ENCODE results near the gene CFAP69.

CFAP69 gene

DNA sequence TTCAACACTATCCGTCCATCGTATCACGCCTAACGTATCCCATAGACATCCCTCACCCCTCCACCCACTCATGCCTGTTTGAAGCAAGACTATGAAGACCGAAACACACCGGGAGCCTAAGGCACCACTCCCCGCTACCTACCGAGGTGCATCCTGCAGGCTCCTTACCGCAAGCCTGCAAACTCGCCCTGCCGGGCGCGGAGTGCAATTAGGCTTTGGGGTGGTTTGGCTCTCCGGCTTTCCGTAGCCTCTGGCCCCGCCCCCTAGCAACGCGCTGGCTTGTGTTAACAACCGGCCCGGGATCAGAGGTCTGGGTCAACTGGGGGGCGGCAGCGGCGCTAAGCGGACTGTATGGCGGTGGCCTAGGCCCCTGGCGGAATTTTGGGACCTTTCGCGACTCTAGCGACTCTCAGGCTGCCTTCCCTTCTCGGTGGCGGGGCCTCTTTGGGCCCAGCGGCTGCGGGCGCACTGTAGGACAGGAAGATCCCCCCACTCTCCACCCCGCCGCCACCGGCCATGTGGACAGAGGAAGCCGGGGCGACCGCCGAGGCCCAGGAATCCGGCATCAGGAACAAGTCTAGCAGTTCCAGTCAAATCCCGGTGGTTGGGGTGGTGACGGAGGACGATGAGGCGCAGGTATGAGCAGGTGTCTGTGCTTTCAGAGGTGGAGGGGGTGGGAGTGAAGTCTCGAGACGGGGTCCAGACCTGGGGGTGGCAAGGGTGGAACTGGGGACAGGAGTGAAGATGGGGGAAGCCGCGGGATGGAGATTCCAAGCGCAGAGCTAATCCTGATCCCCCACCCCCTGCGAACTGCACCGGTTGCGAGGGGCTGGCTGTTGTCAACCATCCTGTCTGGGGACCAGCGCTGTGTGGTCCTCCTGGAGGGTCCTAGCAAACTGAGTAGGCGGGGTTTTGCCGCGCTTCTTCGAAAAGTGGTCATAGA lies at the start of gene CFAP69:
TSS of gene CFAP69 (plus strand) at position 266 of the 943 bp plus-strand sequence. CDS start at position 517, 251 bp downstream.
- Mint-ChIP-seq H3K36me3 (no peaks in the 10 kb centered on the region), H3K4me3 (peak within 1 kb of the TSS; percentile 95), H3K9me3 (peaks cover 5% of the 10 kb centered on the region), H3K4me1 (peaks cover 24% of the 10 kb centered on the region), H3K27ac (peak within 1 kb of the TSS; percentile 92), H3K27me3 (no peaks in the 10 kb centered on the region)
- ATAC-seq (ENCODE audit: low read depth) (peak; percentile 84), DNase-seq (ENCODE audit: low spot score in 2 of 2) (peak; percentile 88 to 89)

- H3K27ac Mint-ChIP-seq = no peak overlapping the region
- H3K9me3 Mint-ChIP-seq = no peaks in the 10 kb centered on the region
- H3K4me1 Mint-ChIP-seq = peaks cover 4% of the 10 kb centered on the region
- no peaks in the 10 kb centered on the region for H3K36me3 Mint-ChIP-seq
- H3K27me3 Mint-ChIP-seq = no peaks in the 10 kb centered on the region
- no peak overlapping the region for H3K4me3 Mint-ChIP-seq
- no peak for DNase-seq (ENCODE audit: low spot score in 2 of 2)
- no peak for ATAC-seq (ENCODE audit: low read depth)
These were observed 43.3 kb upstream of the CFAP69 start for GRCh38 chr7:90201500-90202195.

- DNase-seq (ENCODE audit: low spot score in 2 of 2) (no peak), ATAC-seq (ENCODE audit: low read depth) (no peak)
- Mint-ChIP-seq H3K9me3 (peaks cover 3% of the 10 kb centered on the region), H3K27me3 (peaks cover 7% of the 10 kb centered on the region), H3K4me1 (peaks cover 9% of the 10 kb centered on the region), H3K36me3 (no peaks in the 10 kb centered on the region), H3K4me3 (no peak overlapping the region), H3K27ac (no peak overlapping the region)
These were observed 37.0 kb upstream of the CFAP69 start for GRCh38 chr7:90207956-90208355.

- Mint-ChIP-seq H3K4me3 (no peak overlapping the region), H3K27ac (no peak overlapping the region), H3K36me3 (no peaks in the 10 kb centered on the region), H3K4me1 (peaks cover 9% of the 10 kb centered on the region), H3K27me3 (peaks cover 7% of the 10 kb centered on the region), H3K9me3 (peaks cover 3% of the 10 kb centered on the region)
- DNase-seq (ENCODE audit: low spot score in 2 of 2) (no peak), ATAC-seq (ENCODE audit: low read depth) (no peak)
These were observed 35.2 kb upstream of the CFAP69 start for GRCh38 chr7:90209776-90210175.

DNA sequence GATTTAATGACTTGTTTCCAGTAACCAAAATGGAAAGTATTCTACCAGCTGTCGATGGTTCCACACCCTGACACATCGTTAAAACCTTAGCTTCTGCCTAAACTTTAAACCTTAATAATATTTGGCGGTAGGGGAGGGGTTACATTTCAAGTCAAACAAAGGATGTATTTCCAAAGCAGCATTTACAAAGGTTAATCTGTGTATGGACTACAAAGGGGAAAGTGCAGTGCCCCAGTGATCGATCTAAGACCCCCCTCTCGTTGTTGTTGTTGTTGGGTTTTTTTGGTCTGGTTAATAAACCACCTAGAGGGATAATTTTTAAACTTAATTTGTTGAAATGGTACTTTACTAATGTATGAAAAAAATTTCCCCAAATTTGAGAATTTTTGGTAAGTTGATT lies 34.5 kb upstream of the CFAP69 start:
- H3K9me3 Mint-ChIP-seq = peaks cover 3% of the 10 kb centered on the region
- ATAC-seq (ENCODE audit: low read depth) (no peak), DNase-seq (ENCODE audit: low spot score in 2 of 2) (no peak)
- no peak overlapping the region for H3K4me3 Mint-ChIP-seq
- H3K27ac Mint-ChIP-seq = no peak overlapping the region
- peaks cover 7% of the 10 kb centered on the region for H3K27me3 Mint-ChIP-seq
- H3K36me3 Mint-ChIP-seq = no peaks in the 10 kb centered on the region
- peaks cover 9% of the 10 kb centered on the region for H3K4me1 Mint-ChIP-seq

DNA sequence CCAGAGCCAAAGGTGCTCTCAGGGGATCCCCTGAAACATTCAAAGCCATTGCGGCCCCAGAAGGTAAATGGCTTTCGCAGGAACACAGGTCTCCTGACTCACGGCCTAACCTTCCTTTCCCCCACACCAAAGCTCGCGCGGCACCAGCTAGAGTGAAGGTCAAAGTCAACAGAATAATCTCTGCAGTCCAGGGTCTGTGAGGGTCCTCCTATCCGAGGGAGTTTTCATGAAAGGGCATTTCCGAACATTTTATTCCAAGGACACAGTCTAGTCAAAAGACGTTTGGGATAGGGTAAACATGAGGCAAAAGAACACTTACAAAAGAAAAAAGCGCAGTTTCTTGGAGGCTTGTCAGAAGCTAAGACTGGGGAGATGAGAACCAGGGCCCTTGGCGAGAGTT lies 34.0 kb upstream of the CFAP69 start:
- H3K27ac Mint-ChIP-seq = no peak overlapping the region
- H3K36me3 Mint-ChIP-seq = no peaks in the 10 kb centered on the region
- peaks cover 3% of the 10 kb centered on the region for H3K9me3 Mint-ChIP-seq
- H3K4me3 Mint-ChIP-seq = peak overlapping the region; percentile 68
- DNase-seq (ENCODE audit: low spot score in 2 of 2) (no peak), ATAC-seq (ENCODE audit: low read depth) (no peak)
- peaks cover 7% of the 10 kb centered on the region for H3K27me3 Mint-ChIP-seq
- peaks cover 9% of the 10 kb centered on the region for H3K4me1 Mint-ChIP-seq

DNA sequence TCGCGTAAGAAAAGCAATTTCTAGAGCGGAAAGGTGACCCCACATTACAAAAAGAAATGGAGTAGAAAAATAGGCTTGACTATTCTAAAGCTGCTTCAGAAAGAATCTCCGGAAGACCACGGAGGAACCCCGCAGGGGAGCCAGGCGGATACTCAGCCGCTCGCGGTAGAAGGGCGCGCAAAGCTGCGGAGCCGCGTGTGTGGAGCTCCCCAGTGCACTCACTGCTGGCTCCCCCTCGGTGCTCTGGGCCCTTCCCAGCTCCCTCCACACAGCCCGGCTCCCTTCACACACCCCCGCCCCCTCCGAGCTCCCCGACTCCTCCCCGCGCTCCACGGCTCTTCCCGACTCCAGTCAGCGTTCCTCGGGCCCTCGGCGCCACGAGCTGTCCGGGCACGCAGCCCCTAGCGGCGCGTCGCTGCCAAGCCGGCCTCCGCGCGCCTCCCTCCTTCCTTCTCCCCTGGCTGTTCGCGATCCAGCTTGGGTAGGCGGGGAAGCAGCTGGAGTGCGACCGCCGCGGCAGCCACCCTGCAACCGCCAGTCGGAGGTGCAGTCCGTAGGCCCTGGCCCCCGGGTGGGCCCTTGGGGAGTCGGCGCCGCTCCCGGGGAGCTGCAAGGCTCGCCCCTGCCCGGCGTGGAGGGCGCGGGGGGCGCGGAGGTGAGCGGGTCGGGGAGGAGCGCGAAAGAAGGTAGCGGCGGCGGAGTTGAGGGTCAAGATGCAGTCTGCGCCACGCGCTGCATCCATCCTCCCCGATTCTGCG lies 33.4 kb upstream of the CFAP69 start, which contains the start of gene STEAP2:
TSS of gene STEAP2 (plus strand) at position 350 of the 758 bp plus-strand sequence. CDS start 13,343 bp downstream, outside the sequence.
- peak; percentile 84 for ATAC-seq (ENCODE audit: low read depth)
- peaks cover 7% of the 10 kb centered on the region for H3K27me3 Mint-ChIP-seq
- no peak within 1 kb of the TSS for H3K27ac Mint-ChIP-seq
- H3K4me3 Mint-ChIP-seq = peak within 1 kb of the TSS; percentile 68
- no peaks in the 10 kb centered on the region for H3K36me3 Mint-ChIP-seq
- DNase-seq (ENCODE audit: low spot score in 2 of 2) = peak; percentile 13 to 19
- peaks cover 3% of the 10 kb centered on the region for H3K9me3 Mint-ChIP-seq
- peaks cover 5% of the 10 kb centered on the region for H3K4me1 Mint-ChIP-seq

GRCh38 chr7:90212149-90212495 lies 32.9 kb upstream of the CFAP69 start:
- DNase-seq (ENCODE audit: low spot score in 2 of 2) (no peak), ATAC-seq (ENCODE audit: low read depth) (no peak)
- Mint-ChIP-seq H3K9me3 (peaks cover 3% of the 10 kb centered on the region), H3K27me3 (peaks cover 7% of the 10 kb centered on the region), H3K36me3 (no peaks in the 10 kb centered on the region), H3K4me1 (peaks cover 4% of the 10 kb centered on the region), H3K27ac (no peak overlapping the region), H3K4me3 (peak overlapping the region; percentile 68)

DNA sequence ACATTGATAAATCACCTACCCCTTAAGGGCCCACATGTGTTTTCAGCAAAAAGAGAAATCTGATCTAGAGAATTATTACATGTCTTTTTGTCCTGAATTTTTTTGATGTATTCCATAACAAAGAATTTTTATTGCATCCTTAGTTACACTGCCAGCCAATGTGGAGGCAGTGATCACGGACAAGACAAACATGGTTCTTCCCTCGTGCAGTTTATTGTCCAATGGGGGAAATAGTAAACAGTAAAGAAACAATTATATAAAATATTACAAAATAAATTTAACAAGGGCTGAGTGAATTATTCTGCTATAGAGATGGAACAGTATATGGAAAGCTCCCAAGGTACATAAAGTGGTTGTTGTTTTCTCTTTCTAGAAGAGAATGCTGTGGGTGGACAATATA lies 31.5 kb upstream of the CFAP69 start:
- H3K4me3 Mint-ChIP-seq = no peak overlapping the region
- ATAC-seq (ENCODE audit: low read depth) = no peak
- no peaks in the 10 kb centered on the region for H3K9me3 Mint-ChIP-seq
- H3K36me3 Mint-ChIP-seq = no peaks in the 10 kb centered on the region
- H3K4me1 Mint-ChIP-seq = no peaks in the 10 kb centered on the region
- DNase-seq (ENCODE audit: low spot score in 2 of 2) = no peak
- H3K27me3 Mint-ChIP-seq = peaks cover 6% of the 10 kb centered on the region
- H3K27ac Mint-ChIP-seq = no peak overlapping the region

- no peak for ATAC-seq (ENCODE audit: low read depth)
- no peak overlapping the region for H3K27ac Mint-ChIP-seq
- no peaks in the 10 kb centered on the region for H3K9me3 Mint-ChIP-seq
- no peaks in the 10 kb centered on the region for H3K36me3 Mint-ChIP-seq
- H3K27me3 Mint-ChIP-seq = peaks cover 7% of the 10 kb centered on the region
- no peaks in the 10 kb centered on the region for H3K4me1 Mint-ChIP-seq
- DNase-seq (ENCODE audit: low spot score in 2 of 2) = no peak
- no peak overlapping the region for H3K4me3 Mint-ChIP-seq
These were observed 28.8 kb upstream of the CFAP69 start for GRCh38 chr7:90216080-90216674.

GRCh38 chr7:90216771-90217170 lies 28.2 kb upstream of the CFAP69 start:
- Mint-ChIP-seq H3K27ac (no peak overlapping the region), H3K4me1 (no peaks in the 10 kb centered on the region), H3K27me3 (peaks cover 4% of the 10 kb centered on the region), H3K4me3 (no peak overlapping the region), H3K36me3 (no peaks in the 10 kb centered on the region), H3K9me3 (no peaks in the 10 kb centered on the region)
- DNase-seq (ENCODE audit: low spot score in 2 of 2) = no peak
- no peak for ATAC-seq (ENCODE audit: low read depth)

- no peak overlapping the region for H3K4me3 Mint-ChIP-seq
- DNase-seq (ENCODE audit: low spot score in 2 of 2) = no peak
- peaks cover 10% of the 10 kb centered on the region for H3K27me3 Mint-ChIP-seq
- no peaks in the 10 kb centered on the region for H3K4me1 Mint-ChIP-seq
- H3K27ac Mint-ChIP-seq = no peak overlapping the region
- no peaks in the 10 kb centered on the region for H3K9me3 Mint-ChIP-seq
- H3K36me3 Mint-ChIP-seq = no peaks in the 10 kb centered on the region
- ATAC-seq (ENCODE audit: low read depth) = no peak
These were observed 22.6 kb upstream of the CFAP69 start for GRCh38 chr7:90222390-90222789.

- Mint-ChIP-seq H3K27ac (no peak overlapping the region), H3K36me3 (no peaks in the 10 kb centered on the region), H3K27me3 (peaks cover 10% of the 10 kb centered on the region), H3K4me1 (no peaks in the 10 kb centered on the region), H3K4me3 (no peak overlapping the region), H3K9me3 (no peaks in the 10 kb centered on the region)
- ATAC-seq (ENCODE audit: low read depth) (no peak), DNase-seq (ENCODE audit: low spot score in 2 of 2) (no peak)
These were observed 21.9 kb upstream of the CFAP69 start for GRCh38 chr7:90222811-90223725.

All from memory B cell (primary cell).